Fibroblast of skin of back (primary cell): ENCODE data around the gene LRRC23.
"Not testable (repeated sequence)": the region's sequence is repeated elsewhere in the genome, so short reads cannot be mapped to it uniquely, and the experiment has no call there.

Experiments
- DNase-seq: peaks from one replicate; pipeline ENCODE4 v3.0.0-alpha.2; 2013

The LRRC23 gene

GRCh38 chr12:6873094-6874014 is 31.3 kb upstream of the LRRC23 start, which contains the start of gene SPSB2:
SPSB2 (minus strand) TSS chr12:6873303; CDS start chr12:6872901, 402 bp downstream.
- peak; percentile 94 for DNase-seq

- DNase-seq = not testable (repeated sequence)
Measured at GRCh38 chr12:6874015-6874368, 30.6 kb upstream of the LRRC23 start.

- not testable (repeated sequence) for DNase-seq
Measured at GRCh38 chr12:6879824-6880223, 24.8 kb upstream of the LRRC23 start.

- no peak for DNase-seq
Measured at GRCh38 chr12:6883252-6883651, 21.4 kb upstream of the LRRC23 start.

- DNase-seq = no peak
Measured at GRCh38 chr12:6883683-6884082, 20.9 kb upstream of the LRRC23 start.

GRCh38 chr12:6884539-6884938 is 20.1 kb upstream of the LRRC23 start:
- DNase-seq = no peak

- not testable (repeated sequence) for DNase-seq
Measured at GRCh38 chr12:6886206-6886999, 18.2 kb upstream of the LRRC23 start.

GRCh38 chr12:6887460-6887859 is 17.2 kb upstream of the LRRC23 start:
- no peak for DNase-seq

GRCh38 chr12:6888360-6888759 is 16.3 kb upstream of the LRRC23 start:
- DNase-seq = no peak

GRCh38 chr12:6888794-6889193 is 15.8 kb upstream of the LRRC23 start:
- DNase-seq = not testable (repeated sequence)

- DNase-seq = not testable (repeated sequence)
Measured at GRCh38 chr12:6889775-6890573, 14.6 kb upstream of the LRRC23 start.

- DNase-seq = peak; percentile 94
Measured at GRCh38 chr12:6890789-6891645, 13.6 kb upstream of the LRRC23 start.

- DNase-seq = no peak
Measured at GRCh38 chr12:6891646-6892001, 13.0 kb upstream of the LRRC23 start.

GRCh38 chr12:6892683-6893082 is 11.9 kb upstream of the LRRC23 start:
- DNase-seq = not testable (repeated sequence)

- DNase-seq = no peak
Measured at GRCh38 chr12:6894321-6894720, 10.3 kb upstream of the LRRC23 start.

GRCh38 chr12:6896846-6897435 is 7.7 kb upstream of the LRRC23 start:
- no peak for DNase-seq

GRCh38 chr12:6899427-6899826 is 5.2 kb upstream of the LRRC23 start:
- no peak for DNase-seq

GRCh38 chr12:6899837-6900519 is 4.6 kb upstream of the LRRC23 start:
- no peak for DNase-seq

- DNase-seq = no peak
Measured at GRCh38 chr12:6902448-6902847, 2.2 kb upstream of the LRRC23 start.

- no peak for DNase-seq
Measured at GRCh38 chr12:6903722-6904121, 900 bp upstream of the LRRC23 start.
